ENCODE results near the gene GPR160. TPM values are rescaled to one million over a fixed set of nuclear protein-coding genes. Genes with fewer than 3 reads are reported as not detected.

GPR160 gene
- total RNA-seq, 1 donor from 2014 or later, result 6.0 TPM

- Histone ChIP-seq H3F3A (ENCODE audit: low read depth) (peaks cover 4% of the 10 kb centered on the region), H2AFZ (replicated peaks) (no peak overlapping the region), H3K4me2 (no peak overlapping the region), H4K20me1 (ENCODE audit: low read depth) (no peaks in the 10 kb centered on the region), H3K9me3 (ENCODE audit: low read depth) (no peaks in the 10 kb centered on the region), H3K9ac (no peak overlapping the region), H3K4me3 (no peak overlapping the region), H3K27ac (no peak overlapping the region), H3K79me2 (ENCODE audit: low read depth) (no peaks in the 10 kb centered on the region), H3K4me1 (no peaks in the 10 kb centered on the region), H3K27me3 (no peaks in the 10 kb centered on the region), H3K36me3 (peaks cover 18% of the 10 kb centered on the region)
- Mint-ChIP-seq H3K4me1 (no peaks in the 10 kb centered on the region), H3K27ac (no peak overlapping the region), H3K27me3 (ENCODE audit: insufficient read depth, low read depth) (no peaks in the 10 kb centered on the region), H3K9me3 (no peaks in the 10 kb centered on the region), H3K4me3 (no peak overlapping the region), H3K36me3 (peaks cover 13% of the 10 kb centered on the region)
- no peak for TF ChIP-seq EZH2phosphoT487 (IDR thresholded peaks at IDR 0.05)
- TF ChIP-seq, protein P1, sequence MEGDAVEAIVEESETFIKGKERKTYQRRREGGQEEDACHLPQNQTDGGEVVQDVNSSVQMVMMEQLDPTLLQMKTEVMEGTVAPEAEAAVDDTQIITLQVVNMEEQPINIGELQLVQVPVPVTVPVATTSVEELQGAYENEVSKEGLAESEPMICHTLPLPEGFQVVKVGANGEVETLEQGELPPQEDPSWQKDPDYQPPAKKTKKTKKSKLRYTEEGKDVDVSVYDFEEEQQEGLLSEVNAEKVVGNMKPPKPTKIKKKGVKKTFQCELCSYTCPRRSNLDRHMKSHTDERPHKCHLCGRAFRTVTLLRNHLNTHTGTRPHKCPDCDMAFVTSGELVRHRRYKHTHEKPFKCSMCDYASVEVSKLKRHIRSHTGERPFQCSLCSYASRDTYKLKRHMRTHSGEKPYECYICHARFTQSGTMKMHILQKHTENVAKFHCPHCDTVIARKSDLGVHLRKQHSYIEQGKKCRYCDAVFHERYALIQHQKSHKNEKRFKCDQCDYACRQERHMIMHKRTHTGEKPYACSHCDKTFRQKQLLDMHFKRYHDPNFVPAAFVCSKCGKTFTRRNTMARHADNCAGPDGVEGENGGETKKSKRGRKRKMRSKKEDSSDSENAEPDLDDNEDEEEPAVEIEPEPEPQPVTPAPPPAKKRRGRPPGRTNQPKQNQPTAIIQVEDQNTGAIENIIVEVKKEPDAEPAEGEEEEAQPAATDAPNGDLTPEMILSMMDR (IDR thresholded peaks at IDR 0.05), result no peak
- no peak for DNase-seq (ENCODE audit: low spot score)
Measured at GRCh38 chr3:170089862-170090600, 52.2 kb downstream of the GPR160 start.

DNA sequence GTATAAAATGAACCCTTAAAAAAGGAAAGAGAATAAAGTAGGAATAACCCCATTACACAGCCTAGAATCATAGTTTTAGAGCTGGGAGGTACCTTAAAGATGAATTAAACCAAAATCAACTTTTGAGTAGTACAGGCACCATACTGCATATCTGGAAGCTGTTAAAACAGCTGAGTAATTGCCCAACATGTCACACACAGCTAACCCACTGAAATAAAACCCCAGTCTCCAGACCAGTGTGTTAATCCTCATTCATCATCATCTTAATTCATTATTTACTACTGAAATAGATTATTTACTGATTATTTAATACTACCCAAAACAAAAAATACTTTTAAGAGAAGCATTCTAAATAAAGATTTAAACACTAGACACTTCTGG, 52.8 kb downstream of the GPR160 start:
- no peak overlapping the region for H3K27ac ChIP-seq
- H3K4me3 Mint-ChIP-seq, result no peak overlapping the region
- no peak overlapping the region for H3K4me2 ChIP-seq
- H2AFZ ChIP-seq (replicated peaks), result no peak overlapping the region
- H3K36me3 ChIP-seq, result peaks cover 17% of the 10 kb centered on the region
- no peak overlapping the region for H3K27ac Mint-ChIP-seq
- no peaks in the 10 kb centered on the region for H3K9me3 Mint-ChIP-seq
- TF ChIP-seq EZH2 (IDR thresholded peaks at IDR 0.05), result no peak
- TF ChIP-seq, protein P1 (IDR thresholded peaks at IDR 0.05), result no peak
- H3K4me3 ChIP-seq, result no peak overlapping the region
- H3K36me3 Mint-ChIP-seq, result peaks cover 13% of the 10 kb centered on the region
- peaks cover 4% of the 10 kb centered on the region for H3F3A ChIP-seq (ENCODE audit: low read depth)
- H3K9ac ChIP-seq, result no peak overlapping the region
- H3K4me1 Mint-ChIP-seq, result no peaks in the 10 kb centered on the region
- no peak for DNase-seq (ENCODE audit: low spot score)
- no peaks in the 10 kb centered on the region for H3K27me3 ChIP-seq
- no peaks in the 10 kb centered on the region for H3K4me1 ChIP-seq
- no peaks in the 10 kb centered on the region for H4K20me1 ChIP-seq (ENCODE audit: low read depth)
- H3K79me2 ChIP-seq (ENCODE audit: low read depth), result no peaks in the 10 kb centered on the region
- H3K27me3 Mint-ChIP-seq (ENCODE audit: insufficient read depth, low read depth), result no peaks in the 10 kb centered on the region
- no peaks in the 10 kb centered on the region for H3K9me3 ChIP-seq (ENCODE audit: low read depth)

DNA sequence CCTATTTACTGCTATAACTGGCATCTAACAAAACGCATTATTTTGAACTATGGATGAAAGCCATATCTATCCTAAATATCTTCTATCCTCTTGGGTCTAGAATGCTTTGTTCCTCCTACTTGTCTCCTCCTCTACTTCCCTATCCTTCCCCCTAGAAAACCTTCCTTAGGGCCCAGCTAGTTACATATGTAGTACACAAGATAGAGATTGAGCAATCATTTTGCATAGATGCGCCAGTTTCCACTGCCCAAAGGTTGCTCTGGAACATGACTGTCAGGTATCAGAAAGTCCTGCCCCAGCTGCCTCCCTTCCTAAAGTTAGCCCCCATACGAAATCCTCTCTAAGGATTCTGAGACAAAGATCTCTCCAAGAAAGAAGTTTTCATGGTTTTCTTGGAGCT, 55.1 kb downstream of the GPR160 start:
- H2AFZ ChIP-seq (replicated peaks), result no peak overlapping the region
- no peak overlapping the region for H3K27ac ChIP-seq
- peaks cover 18% of the 10 kb centered on the region for H3K36me3 Mint-ChIP-seq
- no peaks in the 10 kb centered on the region for H4K20me1 ChIP-seq (ENCODE audit: low read depth)
- no peak overlapping the region for H3K27ac Mint-ChIP-seq
- H3K4me3 ChIP-seq, result no peak overlapping the region
- H3K36me3 ChIP-seq, result peaks cover 26% of the 10 kb centered on the region
- TF ChIP-seq, protein P1 (IDR thresholded peaks at IDR 0.05), result no peak
- no peak for TF ChIP-seq EZH2 (IDR thresholded peaks at IDR 0.05)
- no peak for TF ChIP-seq EZH2phosphoT487 (IDR thresholded peaks at IDR 0.05)
- no peaks in the 10 kb centered on the region for H3K4me1 ChIP-seq
- H3K27me3 ChIP-seq, result no peaks in the 10 kb centered on the region
- no peaks in the 10 kb centered on the region for H3K9me3 ChIP-seq (ENCODE audit: low read depth)
- no peak overlapping the region for H3K4me3 Mint-ChIP-seq
- H3K27me3 Mint-ChIP-seq (ENCODE audit: insufficient read depth, low read depth), result no peaks in the 10 kb centered on the region
- no peak overlapping the region for H3K4me2 ChIP-seq
- H3K4me1 Mint-ChIP-seq, result no peaks in the 10 kb centered on the region
- no peaks in the 10 kb centered on the region for H3K9me3 Mint-ChIP-seq
- no peak overlapping the region for H3K9ac ChIP-seq
- no peak for DNase-seq (ENCODE audit: low spot score)
- no peaks in the 10 kb centered on the region for H3F3A ChIP-seq (ENCODE audit: low read depth)
- no peaks in the 10 kb centered on the region for H3K79me2 ChIP-seq (ENCODE audit: low read depth)

Measured in neural progenitor cell (in vitro differentiated cells).